Muscle layer of colon (tissue), 2 donors: ENCODE measurements around the gene MIX23.

Source experiments
- H3K27ac ChIP-seq: one replicate; pipeline ENCODE4 v1.7.0; 2013; ENCODE audit warnings: low read depth, mild to moderate bottlenecking, low read length, moderate library complexity
- H3K27me3 ChIP-seq, 2 donors: one replicate each; pipeline ENCODE4 v1.7.0; 2013; ENCODE audit warnings: low read length in 2 of 2, mild to moderate bottlenecking in 2 of 2; ENCODE audit not compliant: insufficient read depth in 2 of 2, control insufficient read depth in 1 of 2
- H3K36me3 ChIP-seq: one replicate; pipeline ENCODE4 v1.7.0; 2013; ENCODE audit warnings: mild to moderate bottlenecking, low read length; ENCODE audit not compliant: insufficient read depth
- H3K4me1 ChIP-seq: one replicate; pipeline ENCODE4 v1.7.0; 2013; ENCODE audit warnings: mild to moderate bottlenecking, low read length; ENCODE audit not compliant: insufficient read depth
- H3K4me3 ChIP-seq, 2 donors: one replicate each; pipeline ENCODE4 v1.7.0; 2013; ENCODE audit warnings: low read length in 2 of 2, low read depth in 1 of 2, mild to moderate bottlenecking in 1 of 2, moderate library complexity in 1 of 2
- H3K9ac ChIP-seq: one replicate; pipeline ENCODE4 v1.7.0; 2013; ENCODE audit warnings: low read length
- H3K9me3 ChIP-seq: one replicate; pipeline ENCODE4 v1.7.0; 2013; ENCODE audit warnings: mild to moderate bottlenecking, low read length
- donor health status: abdominal sarcoma.
- donor health status: Adenocarcinoma of cecum.

The MIX23 gene

DNA sequence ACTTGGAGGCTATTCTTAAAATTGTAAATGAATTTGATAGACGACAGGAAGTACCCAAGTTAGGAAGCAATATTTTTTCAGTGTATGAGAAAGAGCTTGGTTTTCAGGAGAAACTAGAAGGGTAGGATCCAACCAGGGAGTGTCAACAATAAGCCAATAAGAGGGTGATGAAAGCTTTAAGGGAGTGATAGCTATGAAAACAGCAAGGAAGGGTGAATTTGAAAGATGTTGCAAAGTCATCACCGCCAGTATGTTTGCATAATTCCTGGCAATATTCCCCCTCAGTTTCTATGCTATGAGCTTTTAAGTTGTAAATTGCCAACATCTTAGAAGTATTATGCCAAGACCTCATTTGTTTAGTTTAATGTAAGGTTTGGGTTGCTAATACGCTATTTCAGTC lies 69.8 kb downstream of the MIX23 start:
- H3K9ac ChIP-seq, result no peak overlapping the region
- H3K4me3 ChIP-seq, result no peak overlapping the region
- H3K36me3 ChIP-seq, result no peaks in the 10 kb centered on the region
- H3K4me1 ChIP-seq, result no peaks in the 10 kb centered on the region
- no peaks in the 10 kb centered on the region for H3K27me3 ChIP-seq
- H3K27ac ChIP-seq, result no peak overlapping the region
- no peaks in the 10 kb centered on the region for H3K9me3 ChIP-seq

DNA sequence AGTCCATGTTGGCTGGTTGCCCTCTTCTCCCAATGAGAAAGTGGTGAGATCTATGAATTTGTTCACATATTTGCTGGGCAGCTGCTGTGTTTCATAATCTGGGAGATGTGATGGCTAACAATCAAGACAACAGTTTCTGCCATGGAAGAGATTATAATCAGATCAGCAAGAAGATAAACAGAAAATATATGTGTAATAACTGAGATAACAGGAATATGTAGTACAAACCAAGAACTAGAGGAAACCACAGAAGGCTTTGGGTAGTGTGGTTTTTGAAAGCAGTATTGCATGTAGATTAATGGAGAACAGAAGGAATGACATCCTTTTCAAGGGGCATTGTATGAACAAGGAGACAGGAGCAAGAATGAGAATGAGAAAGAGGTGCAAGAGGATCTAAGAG lies 70.2 kb downstream of the MIX23 start:
- H3K9me3 ChIP-seq, result no peaks in the 10 kb centered on the region
- no peaks in the 10 kb centered on the region for H3K27me3 ChIP-seq
- H3K4me3 ChIP-seq, result no peak overlapping the region
- no peaks in the 10 kb centered on the region for H3K4me1 ChIP-seq
- no peaks in the 10 kb centered on the region for H3K36me3 ChIP-seq
- H3K9ac ChIP-seq, result no peak overlapping the region
- no peak overlapping the region for H3K27ac ChIP-seq

DNA sequence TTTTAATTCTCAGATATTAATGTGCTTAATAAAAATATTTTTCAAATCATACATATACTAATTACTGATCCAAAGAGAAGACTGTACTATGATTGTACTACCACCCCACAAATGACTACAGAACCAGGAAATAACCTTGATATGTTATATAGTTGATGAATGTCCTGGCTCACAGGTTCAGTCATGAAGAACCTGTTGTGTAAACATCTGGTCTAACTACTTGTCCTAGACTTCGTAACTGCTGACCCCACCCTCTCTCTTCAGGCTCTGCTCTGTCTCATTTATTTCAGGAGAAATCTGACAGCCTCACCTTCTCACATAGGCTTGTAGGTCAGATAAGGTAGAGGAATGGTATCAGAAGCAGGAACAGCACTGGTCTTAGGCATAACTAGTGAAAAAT lies 72.7 kb downstream of the MIX23 start:
- H3K4me3 ChIP-seq, result no peak overlapping the region
- no peaks in the 10 kb centered on the region for H3K9me3 ChIP-seq
- H3K36me3 ChIP-seq, result no peaks in the 10 kb centered on the region
- no peaks in the 10 kb centered on the region for H3K27me3 ChIP-seq
- H3K4me1 ChIP-seq, result no peaks in the 10 kb centered on the region
- no peak overlapping the region for H3K27ac ChIP-seq
- no peak overlapping the region for H3K9ac ChIP-seq
